ENCODE results near the gene PLPPR1. TPM values are rescaled to one million over a fixed set of nuclear protein-coding genes. Genes with fewer than 3 reads are reported as not detected.
A peak's percentile ranks its signal among the peaks of the same experiment; 100 is the strongest.

PLPPR1 gene
- total and polyA plus RNA-seq, 2 of the 13 experiments (the other 11 are each of a cell fraction or from before 2014, with no cell fraction given): 16.0 to 84.7 TPM

DNA sequence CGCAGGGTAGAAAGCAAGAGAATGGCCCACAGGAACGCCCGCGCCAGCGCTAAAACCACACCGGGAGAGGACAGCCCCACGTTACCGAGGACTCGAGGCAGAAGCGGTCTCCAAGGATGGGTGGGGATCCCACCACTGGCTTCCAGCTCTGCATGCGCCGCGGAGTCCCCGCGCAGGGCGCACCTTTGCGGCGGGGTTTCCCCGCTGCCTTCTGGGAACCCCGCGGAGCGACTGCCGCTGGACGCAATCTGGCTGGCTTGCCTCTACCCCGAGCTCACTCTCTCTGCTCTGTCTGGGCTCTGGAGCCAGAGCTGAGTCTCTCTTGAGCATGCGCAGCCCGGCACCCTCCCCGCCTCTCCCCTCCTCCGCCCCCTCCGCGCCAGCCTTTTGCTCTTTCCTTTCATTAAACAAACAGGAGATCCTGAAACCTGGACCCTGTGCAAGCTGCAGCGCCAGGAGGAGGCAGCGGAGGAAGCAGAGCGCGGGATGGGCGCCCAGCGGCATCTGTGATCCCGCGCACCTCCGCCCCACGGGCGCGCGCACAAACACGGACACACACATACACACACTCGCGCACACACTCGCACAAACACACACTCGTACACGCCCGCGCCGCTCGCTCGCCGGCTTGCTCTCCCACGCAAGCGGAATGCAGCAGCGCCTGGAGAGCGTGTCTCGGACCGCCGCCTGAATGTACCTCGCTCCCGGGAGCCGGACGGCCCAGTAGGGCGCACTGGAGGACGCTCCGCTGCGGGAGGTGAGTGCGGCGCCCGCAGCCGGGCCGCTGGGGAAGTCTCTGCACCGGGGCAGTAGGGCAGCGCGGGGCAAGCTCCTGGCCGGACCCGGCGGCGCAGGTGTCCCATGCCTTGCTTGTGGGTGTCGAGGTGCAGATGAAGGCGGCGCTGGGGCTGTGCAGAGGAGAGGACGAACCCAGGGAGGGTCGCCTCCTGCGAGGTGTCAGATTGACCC, at the start of gene PLPPR1 (continued):
- TF ChIP-seq, protein P1, sequence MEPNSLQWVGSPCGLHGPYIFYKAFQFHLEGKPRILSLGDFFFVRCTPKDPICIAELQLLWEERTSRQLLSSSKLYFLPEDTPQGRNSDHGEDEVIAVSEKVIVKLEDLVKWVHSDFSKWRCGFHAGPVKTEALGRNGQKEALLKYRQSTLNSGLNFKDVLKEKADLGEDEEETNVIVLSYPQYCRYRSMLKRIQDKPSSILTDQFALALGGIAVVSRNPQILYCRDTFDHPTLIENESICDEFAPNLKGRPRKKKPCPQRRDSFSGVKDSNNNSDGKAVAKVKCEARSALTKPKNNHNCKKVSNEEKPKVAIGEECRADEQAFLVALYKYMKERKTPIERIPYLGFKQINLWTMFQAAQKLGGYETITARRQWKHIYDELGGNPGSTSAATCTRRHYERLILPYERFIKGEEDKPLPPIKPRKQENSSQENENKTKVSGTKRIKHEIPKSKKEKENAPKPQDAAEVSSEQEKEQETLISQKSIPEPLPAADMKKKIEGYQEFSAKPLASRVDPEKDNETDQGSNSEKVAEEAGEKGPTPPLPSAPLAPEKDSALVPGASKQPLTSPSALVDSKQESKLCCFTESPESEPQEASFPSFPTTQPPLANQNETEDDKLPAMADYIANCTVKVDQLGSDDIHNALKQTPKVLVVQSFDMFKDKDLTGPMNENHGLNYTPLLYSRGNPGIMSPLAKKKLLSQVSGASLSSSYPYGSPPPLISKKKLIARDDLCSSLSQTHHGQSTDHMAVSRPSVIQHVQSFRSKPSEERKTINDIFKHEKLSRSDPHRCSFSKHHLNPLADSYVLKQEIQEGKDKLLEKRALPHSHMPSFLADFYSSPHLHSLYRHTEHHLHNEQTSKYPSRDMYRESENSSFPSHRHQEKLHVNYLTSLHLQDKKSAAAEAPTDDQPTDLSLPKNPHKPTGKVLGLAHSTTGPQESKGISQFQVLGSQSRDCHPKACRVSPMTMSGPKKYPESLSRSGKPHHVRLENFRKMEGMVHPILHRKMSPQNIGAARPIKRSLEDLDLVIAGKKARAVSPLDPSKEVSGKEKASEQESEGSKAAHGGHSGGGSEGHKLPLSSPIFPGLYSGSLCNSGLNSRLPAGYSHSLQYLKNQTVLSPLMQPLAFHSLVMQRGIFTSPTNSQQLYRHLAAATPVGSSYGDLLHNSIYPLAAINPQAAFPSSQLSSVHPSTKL (CRISPR knock-in tag; IDR thresholded peaks at IDR 0.05): peak; percentile 40
- TF ChIP-seq, protein P2, sequence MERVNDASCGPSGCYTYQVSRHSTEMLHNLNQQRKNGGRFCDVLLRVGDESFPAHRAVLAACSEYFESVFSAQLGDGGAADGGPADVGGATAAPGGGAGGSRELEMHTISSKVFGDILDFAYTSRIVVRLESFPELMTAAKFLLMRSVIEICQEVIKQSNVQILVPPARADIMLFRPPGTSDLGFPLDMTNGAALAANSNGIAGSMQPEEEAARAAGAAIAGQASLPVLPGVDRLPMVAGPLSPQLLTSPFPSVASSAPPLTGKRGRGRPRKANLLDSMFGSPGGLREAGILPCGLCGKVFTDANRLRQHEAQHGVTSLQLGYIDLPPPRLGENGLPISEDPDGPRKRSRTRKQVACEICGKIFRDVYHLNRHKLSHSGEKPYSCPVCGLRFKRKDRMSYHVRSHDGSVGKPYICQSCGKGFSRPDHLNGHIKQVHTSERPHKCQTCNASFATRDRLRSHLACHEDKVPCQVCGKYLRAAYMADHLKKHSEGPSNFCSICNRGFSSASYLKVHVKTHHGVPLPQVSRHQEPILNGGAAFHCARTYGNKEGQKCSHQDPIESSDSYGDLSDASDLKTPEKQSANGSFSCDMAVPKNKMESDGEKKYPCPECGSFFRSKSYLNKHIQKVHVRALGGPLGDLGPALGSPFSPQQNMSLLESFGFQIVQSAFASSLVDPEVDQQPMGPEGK (CRISPR knock-in tag; IDR thresholded peaks at IDR 0.05): peak; percentile 69
- TF ChIP-seq ZNF737 (CRISPR knock-in tag; IDR thresholded peaks at IDR 0.05; ENCODE audit: borderline replicate concordance) (0 out of 2 replicates have a peak, but pooled peaks have one; percentile 44), FIP1L1 (IDR thresholded peaks at IDR 0.05; ENCODE audit: borderline replicate concordance, insufficient read depth, low read depth, low read length) (no peak), YEATS4 (CRISPR knock-in tag; IDR thresholded peaks at IDR 0.05; ENCODE audit: borderline replicate concordance) (peak; percentile 59), ZNF547 (CRISPR knock-in tag; IDR thresholded peaks at IDR 0.05) (0 out of 2 replicates have a peak, but pooled peaks have one; percentile 44), RBFOX2 (IDR thresholded peaks at IDR 0.05; ENCODE audit: low read depth, low read length) (peak; percentile 80), CBX2 (IDR thresholded peaks at IDR 0.05; ENCODE audit: low read depth, low read length) (no peak), CBX2 (CRISPR knock-in tag; IDR thresholded peaks at IDR 0.05; ENCODE audit: low read depth) (no peak), POLR2AphosphoS5 (IDR thresholded peaks at IDR 0.05; ENCODE audit: low read depth, low read length) (peak; percentile 73), ZNF441 (CRISPR knock-in tag; IDR thresholded peaks at IDR 0.05; ENCODE audit: borderline replicate concordance) (peak; percentile 50; the same call in 1 of the 2 replicates), ZNF703 (CRISPR knock-in tag; IDR thresholded peaks at IDR 0.05; ENCODE audit: borderline replicate concordance) (0 out of 2 replicates have a peak, but pooled peaks have one; percentile 42), ATF7 (IDR thresholded peaks at IDR 0.05) (no peak), ATF7 (CRISPR knock-in tag; IDR thresholded peaks at IDR 0.05) (0 out of 2 replicates have a peak, but pooled peaks have one; percentile 13), GFI1 (CRISPR knock-in tag; IDR thresholded peaks at IDR 0.05; ENCODE audit: borderline replicate concordance) (peak; percentile 22; the same call in 1 of the 2 replicates), ZNF331 (CRISPR knock-in tag; IDR thresholded peaks at IDR 0.05) (peak; percentile 61; the same call in 1 of the 2 replicates), SRY (CRISPR knock-in tag; IDR thresholded peaks at IDR 0.05) (peak; percentile 91; the same call in 1 of the 2 replicates)
- TF ChIP-seq, protein P3, sequence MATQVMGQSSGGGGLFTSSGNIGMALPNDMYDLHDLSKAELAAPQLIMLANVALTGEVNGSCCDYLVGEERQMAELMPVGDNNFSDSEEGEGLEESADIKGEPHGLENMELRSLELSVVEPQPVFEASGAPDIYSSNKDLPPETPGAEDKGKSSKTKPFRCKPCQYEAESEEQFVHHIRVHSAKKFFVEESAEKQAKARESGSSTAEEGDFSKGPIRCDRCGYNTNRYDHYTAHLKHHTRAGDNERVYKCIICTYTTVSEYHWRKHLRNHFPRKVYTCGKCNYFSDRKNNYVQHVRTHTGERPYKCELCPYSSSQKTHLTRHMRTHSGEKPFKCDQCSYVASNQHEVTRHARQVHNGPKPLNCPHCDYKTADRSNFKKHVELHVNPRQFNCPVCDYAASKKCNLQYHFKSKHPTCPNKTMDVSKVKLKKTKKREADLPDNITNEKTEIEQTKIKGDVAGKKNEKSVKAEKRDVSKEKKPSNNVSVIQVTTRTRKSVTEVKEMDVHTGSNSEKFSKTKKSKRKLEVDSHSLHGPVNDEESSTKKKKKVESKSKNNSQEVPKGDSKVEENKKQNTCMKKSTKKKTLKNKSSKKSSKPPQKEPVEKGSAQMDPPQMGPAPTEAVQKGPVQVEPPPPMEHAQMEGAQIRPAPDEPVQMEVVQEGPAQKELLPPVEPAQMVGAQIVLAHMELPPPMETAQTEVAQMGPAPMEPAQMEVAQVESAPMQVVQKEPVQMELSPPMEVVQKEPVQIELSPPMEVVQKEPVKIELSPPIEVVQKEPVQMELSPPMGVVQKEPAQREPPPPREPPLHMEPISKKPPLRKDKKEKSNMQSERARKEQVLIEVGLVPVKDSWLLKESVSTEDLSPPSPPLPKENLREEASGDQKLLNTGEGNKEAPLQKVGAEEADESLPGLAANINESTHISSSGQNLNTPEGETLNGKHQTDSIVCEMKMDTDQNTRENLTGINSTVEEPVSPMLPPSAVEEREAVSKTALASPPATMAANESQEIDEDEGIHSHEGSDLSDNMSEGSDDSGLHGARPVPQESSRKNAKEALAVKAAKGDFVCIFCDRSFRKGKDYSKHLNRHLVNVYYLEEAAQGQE (IDR thresholded peaks at IDR 0.05; ENCODE audit: borderline replicate concordance in 1 of 2, low read depth in 1 of 2, low read length in 2 of 2): peak in 1 of 2 experiments; percentile 43; a peak in 1 of 4 replicates
